GM18858 (cell line): ENCODE results near the gene PSMD2.

Source experiments
- ATAC-seq: cut with Tn5 transposase; IDR thresholded peaks from one replicate; pipeline ENCODE4 v1.9.1; 2021; ENCODE audit not compliant: unreplicated experiment

Gene PSMD2

DNA sequence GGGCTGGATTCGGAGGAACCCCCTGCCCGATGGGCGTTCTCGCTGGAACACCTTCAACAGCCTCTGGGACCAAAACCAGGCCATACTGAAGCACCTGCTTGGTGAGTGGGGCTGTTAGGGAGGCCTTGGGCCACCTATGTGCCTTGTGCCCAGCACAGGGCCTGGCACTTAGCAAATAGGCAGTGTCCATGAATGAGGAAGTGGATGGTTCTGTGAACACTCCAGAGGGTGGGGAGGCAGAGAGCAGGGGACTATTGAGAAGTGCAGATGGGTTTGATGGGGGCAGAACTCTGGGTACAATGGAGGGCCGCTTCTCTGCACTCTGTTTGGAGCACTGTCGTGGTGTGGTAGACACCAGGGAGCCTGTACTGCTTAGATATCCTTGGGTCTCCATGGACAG, 21.7 kb upstream of the PSMD2 start:
- ATAC-seq, result no peak

DNA sequence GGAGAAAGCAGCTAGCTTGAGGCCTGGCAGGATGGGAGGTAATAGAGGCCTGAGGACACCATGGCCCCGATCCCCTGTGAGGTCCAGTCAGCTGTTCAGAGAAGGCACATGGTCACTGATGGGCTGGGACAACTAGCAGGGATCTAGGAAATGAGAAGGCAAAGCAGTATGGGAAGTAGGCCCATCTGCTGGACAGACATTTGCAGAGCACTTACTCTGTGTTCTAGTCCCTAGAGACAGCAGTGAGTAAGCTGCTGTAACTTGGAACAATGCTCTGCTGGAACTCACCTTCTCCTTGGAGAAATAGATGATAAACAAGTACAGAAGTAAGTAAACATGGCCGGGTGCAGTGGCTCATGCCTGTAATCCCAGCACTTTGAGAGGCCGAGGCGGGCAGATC, 16.1 kb upstream of the PSMD2 start:
- no peak for ATAC-seq

DNA sequence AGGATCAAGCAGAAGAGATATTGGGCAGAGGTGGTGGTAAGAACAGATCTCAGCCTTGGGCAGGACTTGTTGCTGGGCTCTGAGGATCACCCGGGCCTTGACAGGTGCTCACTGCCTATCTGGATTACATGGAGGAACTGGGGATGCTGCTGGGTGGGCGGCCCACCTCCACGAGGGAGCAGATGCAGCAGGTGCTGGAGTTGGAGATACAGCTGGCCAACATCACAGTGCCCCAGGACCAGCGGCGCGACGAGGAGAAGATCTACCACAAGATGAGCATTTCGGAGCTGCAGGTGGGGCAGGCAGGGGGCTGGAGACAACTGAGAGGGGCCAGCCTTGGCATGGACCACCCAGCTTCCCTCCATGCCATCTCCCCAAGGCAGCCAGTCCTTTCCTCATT, 15.4 kb upstream of the PSMD2 start:
- ATAC-seq, result no peak

DNA sequence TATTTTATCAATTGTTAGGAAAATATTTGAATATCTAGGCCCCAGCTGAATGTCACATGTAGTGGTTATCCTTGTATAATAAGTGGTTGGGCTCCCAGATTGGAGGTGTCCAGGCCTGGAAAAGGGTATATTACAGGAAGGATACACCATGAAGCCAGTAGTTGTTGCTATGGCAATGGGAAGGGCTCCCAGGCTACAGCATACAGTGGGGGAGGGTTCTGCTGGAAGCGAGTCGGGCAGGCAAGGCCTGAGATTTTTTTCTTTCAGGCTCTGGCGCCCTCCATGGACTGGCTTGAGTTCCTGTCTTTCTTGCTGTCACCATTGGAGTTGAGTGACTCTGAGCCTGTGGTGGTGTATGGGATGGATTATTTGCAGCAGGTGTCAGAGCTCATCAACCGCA, 14.3 kb upstream of the PSMD2 start:
- no peak for ATAC-seq

DNA sequence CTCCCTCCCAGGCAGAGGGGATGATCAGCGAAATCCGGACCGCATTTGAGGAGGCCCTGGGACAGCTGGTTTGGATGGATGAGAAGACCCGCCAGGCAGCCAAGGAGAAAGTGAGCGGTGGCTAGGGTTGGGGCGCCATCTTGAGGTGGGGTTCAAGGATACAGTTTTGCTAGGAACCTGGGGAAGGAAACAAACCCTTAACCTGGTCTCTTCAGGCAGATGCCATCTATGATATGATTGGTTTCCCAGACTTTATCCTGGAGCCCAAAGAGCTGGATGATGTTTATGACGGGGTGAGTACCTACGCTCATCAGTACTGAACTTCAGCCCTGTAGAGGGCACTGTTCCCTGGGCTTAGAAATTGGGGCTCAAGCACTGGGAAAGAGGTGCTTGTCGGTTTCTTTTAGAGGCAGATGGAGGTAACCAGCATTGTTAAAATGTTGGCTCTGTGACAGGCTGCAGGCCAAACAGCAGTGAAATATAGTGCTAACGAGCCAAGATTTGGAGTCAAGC, 9.6 kb upstream of the PSMD2 start:
- ATAC-seq, result no peak

DNA sequence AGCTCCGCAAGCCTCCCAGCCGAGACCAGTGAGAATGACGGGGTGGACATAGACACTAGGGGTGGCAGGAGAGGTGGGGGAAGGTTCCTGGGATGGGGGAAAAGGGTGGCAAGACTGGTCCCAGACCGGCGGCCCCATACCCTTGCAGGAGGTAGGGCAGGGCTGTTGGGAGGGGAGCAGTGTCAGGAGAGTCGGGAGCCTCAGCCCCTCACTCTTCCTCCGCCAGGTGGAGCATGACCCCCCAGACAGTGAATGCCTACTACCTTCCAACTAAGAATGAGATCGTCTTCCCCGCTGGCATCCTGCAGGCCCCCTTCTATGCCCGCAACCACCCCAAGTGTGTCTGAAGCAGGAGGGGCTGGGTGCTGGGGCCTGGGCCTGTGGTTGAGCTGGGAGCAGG, 8.7 kb upstream of the PSMD2 start:
- ATAC-seq, result no peak

DNA sequence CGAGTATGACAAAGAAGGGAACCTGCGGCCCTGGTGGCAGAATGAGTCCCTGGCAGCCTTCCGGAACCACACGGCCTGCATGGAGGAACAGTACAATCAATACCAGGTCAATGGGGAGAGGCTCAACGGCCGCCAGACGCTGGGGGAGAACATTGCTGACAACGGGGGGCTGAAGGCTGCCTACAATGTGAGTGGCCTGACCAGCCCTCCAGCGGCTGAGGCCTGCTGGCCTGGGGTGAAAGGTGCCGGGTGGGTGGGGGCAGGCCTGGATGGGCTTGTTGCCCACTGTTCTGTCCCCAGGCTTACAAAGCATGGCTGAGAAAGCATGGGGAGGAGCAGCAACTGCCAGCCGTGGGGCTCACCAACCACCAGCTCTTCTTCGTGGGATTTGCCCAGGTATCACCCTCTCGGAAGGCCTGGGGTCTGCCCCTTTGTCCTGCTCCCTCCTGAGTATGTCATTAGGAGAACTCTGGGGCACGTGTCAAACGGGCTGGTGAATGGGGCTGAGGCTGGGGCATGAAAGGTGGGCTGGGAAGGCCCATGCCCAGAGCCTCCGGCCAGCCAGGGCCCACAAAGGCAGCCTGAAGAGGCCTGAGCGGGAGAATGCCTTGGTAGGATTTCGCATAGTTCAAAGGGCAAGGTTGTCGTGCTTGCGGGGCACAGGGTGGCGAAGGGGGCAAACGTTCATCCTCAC, 7.8 kb upstream of the PSMD2 start:
- ATAC-seq, result no peak

DNA sequence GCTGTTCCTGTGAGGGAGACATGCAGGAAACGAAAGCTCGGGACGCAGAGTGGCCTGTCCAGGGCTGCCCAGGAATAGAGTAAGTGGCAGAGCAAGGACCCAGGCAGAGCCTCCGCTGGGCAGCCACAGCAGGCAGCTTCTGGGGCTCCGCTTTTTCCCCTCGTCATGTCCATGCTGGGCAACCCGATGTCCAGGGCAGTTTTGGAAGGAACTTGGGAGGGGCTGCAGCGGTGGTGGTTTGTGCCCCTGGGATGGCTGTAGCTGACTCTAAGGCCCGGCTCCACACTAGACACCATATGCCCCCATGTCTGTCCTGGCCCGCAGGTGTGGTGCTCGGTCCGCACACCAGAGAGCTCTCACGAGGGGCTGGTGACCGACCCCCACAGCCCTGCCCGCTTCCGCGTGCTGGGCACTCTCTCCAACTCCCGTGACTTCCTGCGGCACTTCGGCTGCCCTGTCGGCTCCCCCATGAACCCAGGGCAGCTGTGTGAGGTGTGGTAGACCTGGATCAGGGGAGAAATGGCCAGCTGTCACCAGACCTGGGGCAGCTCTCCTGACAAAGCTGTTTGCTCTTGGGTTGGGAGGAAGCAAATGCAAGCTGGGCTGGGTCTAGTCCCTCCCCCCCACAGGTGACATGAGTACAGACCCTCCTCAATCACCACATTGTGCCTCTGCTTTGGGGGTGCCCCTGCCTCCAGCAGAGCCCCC, 7.1 kb upstream of the PSMD2 start:
- ATAC-seq, result no peak

DNA sequence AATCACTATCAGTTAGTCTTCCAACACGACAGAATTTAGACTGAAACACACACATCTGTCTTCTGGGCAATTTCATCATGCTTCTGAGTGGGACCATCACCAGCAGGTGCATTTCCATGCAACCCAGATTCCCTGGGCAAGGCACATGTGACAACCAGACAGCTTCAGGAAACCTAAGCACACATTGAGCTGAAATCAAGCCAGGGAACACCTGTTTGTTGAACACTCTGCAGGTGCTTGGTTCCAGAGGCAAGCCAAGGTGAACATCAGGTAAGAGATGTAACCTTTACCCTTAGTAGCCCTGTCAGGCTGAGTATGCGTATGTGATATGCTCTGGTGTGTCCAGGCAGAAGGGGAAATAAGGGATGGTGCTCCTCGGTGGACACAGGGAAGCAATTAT, 3.3 kb upstream of the PSMD2 start:
- no peak for ATAC-seq

DNA sequence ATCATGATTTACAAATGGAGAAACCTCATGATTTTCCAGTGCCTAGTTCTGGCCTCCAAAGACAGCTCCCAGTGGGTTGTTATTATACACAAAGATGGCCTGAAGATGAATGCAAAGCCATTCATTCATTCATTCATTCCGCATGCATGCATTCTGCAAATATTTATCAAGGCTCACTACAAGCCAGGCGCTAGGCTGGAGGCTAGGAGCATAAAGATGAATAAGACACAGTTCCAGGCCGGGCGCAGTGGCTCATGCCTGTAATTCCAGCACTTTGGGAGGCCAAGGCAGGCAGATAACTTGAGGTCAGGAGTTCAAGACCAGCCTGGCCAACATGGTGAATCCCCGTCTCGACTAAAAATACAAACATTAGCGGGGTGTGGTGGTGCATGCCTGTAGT, 2.4 kb upstream of the PSMD2 start:
- ATAC-seq, result no peak

DNA sequence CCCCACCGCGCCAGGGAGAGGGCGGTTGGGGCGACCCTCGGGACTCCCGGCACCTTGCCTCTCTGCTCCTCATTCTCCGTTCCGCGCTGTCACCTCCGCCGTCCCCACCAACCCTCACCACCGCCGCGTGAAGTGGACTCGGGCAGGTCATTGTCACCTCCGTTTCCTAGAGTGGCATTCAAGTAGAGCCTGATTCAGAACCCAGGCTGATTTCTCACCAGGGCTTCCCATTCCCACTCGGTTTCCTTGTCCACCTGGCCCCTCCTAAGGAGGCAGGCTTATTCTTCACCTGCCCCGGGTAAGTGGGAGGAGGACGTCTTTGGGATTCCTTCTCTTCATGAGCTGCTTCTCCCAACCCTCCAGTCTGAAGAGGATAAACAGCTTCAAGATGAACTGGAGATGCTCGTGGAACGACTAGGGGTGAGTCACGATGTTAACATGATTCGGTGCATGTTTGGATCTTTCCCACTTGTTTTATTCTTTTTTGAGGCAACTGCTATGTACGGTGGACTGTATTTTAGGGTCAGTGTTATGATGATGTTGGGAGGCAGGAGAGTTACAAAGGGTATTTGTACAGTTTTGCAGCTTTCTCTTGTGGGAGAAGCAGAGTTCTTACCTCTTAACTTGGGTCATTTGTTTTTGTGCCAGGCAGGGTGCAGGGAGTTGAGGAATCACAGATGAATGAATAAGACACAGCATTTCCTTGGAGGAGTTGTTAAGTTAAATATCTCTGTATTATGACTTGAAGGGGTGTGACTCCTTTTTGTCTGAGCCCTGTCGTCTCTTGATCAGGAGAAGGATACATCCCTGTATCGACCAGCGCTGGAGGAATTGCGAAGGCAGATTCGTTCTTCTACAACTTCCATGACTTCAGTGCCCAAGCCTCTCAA, 692 bp downstream of the PSMD2 start:
- no peak for ATAC-seq

DNA sequence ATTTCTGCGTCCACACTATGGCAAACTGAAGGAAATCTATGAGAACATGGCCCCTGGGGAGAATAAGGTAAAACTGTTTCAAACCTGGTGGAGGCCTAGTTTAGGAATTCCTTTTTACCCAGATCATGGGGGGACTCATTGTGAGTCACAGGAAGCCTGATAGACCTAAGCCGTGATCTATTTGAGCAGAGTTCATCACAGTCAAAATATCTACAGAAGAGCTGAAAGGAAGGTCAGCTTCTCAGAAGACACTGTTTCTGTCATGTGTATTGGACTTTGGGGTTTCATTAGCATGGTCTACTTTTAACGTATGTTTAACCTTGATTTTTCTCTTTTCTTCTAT, 1.3 kb downstream of the PSMD2 start:
- ATAC-seq, result no peak

DNA sequence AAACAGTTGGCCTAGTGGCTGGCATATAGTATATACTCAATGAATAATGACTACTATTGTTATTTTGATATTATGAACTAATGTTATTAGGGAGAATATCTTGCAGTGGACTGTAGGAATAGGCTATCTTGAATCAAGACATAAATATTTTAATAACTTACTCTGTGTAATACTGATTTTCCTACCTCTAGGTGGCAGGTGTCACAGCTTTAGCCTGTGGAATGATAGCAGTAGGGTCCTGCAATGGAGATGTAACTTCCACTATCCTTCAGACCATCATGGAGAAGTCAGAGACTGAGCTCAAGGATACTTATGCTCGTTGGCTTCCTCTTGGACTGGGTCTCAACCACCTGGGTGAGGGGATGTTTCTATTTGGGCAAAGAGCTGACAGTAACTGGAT, 6.5 kb downstream of the PSMD2 start:
- ATAC-seq, result no peak

DNA sequence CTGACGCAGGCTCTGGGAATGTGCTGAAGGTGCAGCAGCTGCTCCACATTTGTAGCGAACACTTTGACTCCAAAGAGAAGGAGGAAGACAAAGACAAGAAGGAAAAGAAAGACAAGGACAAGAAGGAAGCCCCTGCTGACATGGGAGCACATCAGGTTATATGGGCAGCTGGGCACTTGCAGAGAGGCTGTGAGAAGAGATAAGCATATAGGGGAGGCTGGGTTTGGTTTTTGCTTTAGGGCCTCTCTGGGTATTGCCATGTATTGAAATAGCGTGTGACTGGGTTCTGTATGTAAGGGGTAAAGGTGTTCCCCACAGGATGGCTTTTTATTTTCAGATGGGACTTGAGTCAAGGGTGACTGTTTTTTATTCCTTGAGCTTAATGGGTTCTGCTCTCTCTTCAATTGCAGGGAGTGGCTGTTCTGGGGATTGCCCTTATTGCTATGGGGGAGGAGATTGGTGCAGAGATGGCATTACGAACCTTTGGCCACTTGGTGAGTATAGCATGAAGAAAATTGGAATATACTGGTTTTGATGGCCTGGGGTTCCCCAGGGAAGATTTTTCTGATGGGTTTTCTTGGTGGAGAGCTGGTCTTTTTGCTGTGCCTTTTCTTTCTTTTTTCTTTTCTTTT, 7.4 kb downstream of the PSMD2 start:
- no peak for ATAC-seq

DNA sequence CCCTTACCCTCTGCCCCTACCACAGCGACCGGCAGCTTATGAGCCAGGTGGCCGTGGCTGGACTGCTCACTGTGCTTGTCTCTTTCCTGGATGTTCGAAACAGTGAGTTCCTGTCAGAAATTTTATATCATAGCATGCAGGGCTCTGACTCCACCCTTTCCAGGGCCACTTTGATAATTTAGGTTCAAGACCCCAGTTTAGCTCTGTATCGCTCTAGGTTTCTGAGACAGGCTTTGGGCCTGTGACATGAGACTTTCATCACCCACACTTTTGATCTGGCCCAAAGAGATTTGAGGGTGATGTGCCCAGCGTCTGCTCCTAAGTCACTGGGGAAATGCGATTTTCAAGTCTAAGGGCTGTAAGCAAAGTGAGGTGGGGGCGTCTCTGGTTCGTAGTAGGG, 8.9 kb downstream of the PSMD2 start:
- no peak for ATAC-seq

DNA sequence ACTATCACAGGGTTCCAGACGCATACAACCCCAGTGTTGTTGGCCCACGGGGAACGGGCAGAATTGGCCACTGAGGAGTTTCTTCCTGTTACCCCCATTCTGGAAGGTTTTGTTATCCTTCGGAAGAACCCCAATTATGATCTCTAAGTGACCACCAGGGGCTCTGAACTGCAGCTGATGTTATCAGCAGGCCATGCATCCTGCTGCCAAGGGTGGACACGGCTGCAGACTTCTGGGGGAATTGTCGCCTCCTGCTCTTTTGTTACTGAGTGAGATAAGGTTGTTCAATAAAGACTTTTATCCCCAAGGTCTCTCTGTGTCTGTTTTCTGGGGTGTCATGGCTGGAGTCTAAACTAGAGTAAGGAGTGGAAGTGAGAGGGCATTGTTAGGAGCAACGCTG, 9.7 kb downstream of the PSMD2 start:
- ATAC-seq, result no peak

DNA sequence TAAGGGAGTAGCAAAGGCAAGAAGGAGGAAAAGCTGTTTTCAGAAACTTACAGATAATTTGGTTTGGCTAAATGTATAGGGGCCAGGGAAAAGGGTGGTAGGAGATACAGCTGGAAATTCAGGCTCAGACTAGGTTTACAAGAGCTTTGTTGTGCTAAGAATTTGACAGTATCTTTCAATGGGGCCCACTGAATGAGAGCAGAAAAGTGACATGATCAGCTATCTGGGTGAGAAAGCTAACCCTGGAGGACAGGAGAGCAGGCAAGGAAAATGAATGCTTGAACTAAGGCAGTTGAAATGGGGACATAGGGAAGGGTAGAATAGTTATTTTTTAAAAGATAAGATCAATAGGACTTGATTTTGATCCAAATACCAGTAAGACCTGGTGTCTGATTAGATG, 12.6 kb downstream of the PSMD2 start:
- ATAC-seq, result no peak

DNA sequence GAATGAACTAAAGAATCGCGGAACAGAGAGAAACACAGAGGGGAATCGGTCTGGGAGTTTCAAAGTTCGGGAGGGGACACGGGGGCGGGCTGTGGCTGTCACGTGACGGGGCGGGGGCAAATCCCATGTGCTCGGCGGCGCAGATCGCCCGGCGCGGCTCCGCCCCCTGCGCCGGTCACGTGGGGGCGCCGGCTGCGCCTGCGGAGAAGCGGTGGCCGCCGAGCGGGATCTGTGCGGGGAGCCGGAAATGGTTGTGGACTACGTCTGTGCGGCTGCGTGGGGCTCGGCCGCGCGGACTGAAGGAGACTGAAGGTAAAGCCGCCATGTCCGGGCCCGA, 15.3 kb downstream of the PSMD2 start, which contains the start of gene EIF4G1:
Gene EIF4G1 (plus strand): TSS at position 244 of the 337 bp plus-strand sequence. CDS start 1,191 bp downstream, outside the sequence.
- peak; percentile 77 for ATAC-seq

DNA sequence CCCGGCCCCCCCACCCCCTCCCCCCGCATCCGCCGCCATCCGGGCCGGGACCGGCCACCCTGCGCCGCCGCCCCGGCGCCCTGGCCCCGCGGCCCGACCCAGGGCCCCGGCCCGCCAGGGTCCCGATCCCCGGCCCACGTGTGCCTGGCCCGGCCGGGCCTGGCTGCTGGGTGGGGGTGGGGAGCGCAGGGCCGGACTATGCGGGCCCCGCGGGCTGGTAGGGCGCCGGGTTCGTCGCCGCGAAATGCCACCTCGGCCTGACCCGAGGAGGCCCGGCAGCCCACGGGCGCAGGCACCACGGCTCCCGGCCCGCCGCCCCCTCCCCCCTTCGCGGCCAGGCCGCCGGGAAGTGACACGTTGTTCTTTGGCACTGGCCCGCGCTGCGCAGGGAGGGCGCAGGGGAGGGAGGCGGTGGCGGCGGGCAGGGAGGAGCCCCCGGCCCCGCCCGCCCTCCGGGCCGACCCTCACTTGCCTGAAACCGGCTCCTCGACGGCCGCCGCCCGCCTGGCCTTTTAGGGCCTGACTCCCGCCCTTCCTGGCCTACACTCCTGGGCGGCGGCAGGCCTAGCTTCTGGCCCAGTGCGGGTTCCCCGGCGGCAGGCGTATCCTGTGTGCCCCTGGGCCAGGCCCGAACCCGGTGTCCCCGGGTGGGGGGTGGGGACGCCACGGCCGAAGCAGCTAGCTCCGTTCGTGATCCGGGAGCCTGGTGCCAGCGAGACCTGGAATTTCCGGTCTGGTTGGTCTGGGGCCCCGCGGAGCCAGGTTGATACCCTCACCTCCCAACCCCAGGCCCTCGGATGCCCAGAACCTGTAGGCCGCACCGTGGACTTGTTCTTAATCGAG, 15.9 kb downstream of the PSMD2 start:
- ATAC-seq, result peak; percentile 28

DNA sequence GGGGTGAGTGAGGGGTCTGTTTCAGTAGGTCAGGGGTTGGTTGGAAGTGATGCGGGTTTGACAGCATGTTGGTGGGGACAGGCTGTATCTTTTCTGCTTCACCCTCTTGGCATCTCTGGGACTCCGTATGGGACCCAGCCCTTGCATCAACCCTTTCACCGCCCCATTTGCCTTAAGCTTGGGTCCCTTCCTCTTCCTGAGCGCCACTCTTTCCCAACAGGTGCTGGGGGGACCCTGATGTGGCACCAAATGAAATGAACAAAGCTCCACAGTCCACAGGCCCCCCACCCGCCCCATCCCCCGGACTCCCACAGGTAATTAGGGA, 16.5 kb downstream of the PSMD2 start:
- ATAC-seq, result no peak
